CD4-positive, CD25-positive, alpha-beta regulatory T cell (primary cell): Measurements from ENCODE around the gene WDR46. TPM values are rescaled to one million over a fixed set of nuclear protein-coding genes. Genes with fewer than 3 reads are reported as not detected.

Source experiments
- ATAC-seq, 2 donors: fragments of 150-1000 bp; cut with Tn5 transposase; one replicate each; pipeline ENCODE4 v1.10.0; 2021; ENCODE audit warnings: low read depth in 2 of 2, moderate number of reproducible peaks in 2 of 2, moderate library complexity in 1 of 2
- DNase-seq, 3 donors: peaks; one replicate each; pipeline versions ENCODE4 v3.0.0 to v3.0.0-alpha.2; 2012 to 2022; ENCODE audit warnings: mixed read lengths in 1 of 3
- H3K27ac ChIP-seq: one replicate; pipeline ENCODE4 v1.7.0; 2013; ENCODE audit warnings: mild to moderate bottlenecking, low read length; ENCODE audit not compliant: insufficient read depth, poor library complexity, severe bottlenecking
- H3K27me3 ChIP-seq: one replicate; pipeline ENCODE4 v1.7.0; 2013; ENCODE audit warnings: low read length; ENCODE audit not compliant: control insufficient read depth, insufficient read depth
- H3K36me3 ChIP-seq: one replicate; pipeline ENCODE4 v1.7.0; 2013; ENCODE audit warnings: mild to moderate bottlenecking, low read length, moderate library complexity; ENCODE audit not compliant: control insufficient read depth, insufficient read depth
- H3K4me1 ChIP-seq: 2 replicates; pipeline ENCODE4 v1.7.0; 2013; ENCODE audit warnings: mild to moderate bottlenecking, low read length; ENCODE audit not compliant: insufficient read depth, control insufficient read depth, poor library complexity, severe bottlenecking
- H3K4me3 ChIP-seq: one replicate; pipeline ENCODE4 v1.7.0; 2013; ENCODE audit warnings: low read depth, mild to moderate bottlenecking, low read length, moderate library complexity
- H3K9me3 ChIP-seq, 2 experiments: 1 replicate in 1 of 2; 2 replicates in 1 of 2; pipeline ENCODE4 v1.7.0; 2013; ENCODE audit warnings: low read length in 2 of 2, mild to moderate bottlenecking in 1 of 2, moderate library complexity in 1 of 2; ENCODE audit not compliant: control insufficient read depth in 2 of 2
- H3K27ac Mint-ChIP-seq, 3 donors: one replicate each; pipeline ENCODE4 v1.8.0; 2020 to 2022; ENCODE audit warnings: mild to moderate bottlenecking in 3 of 3, mixed read lengths in 3 of 3, moderate library complexity in 2 of 3
- H3K27me3 Mint-ChIP-seq: one replicate; pipeline ENCODE4 v1.8.0; 2022; ENCODE audit warnings: mild to moderate bottlenecking, mixed read lengths
- H3K36me3 Mint-ChIP-seq: one replicate; pipeline ENCODE4 v1.8.0; 2020; ENCODE audit warnings: mixed read lengths
- H3K4me1 Mint-ChIP-seq, 4 donors: one replicate each; pipeline ENCODE4 v1.8.0; 2020 to 2022; ENCODE audit warnings: mixed read lengths in 4 of 4, mild to moderate bottlenecking in 1 of 4
- H3K4me3 Mint-ChIP-seq, 4 donors: one replicate each; pipeline ENCODE4 v1.8.0; 2020 to 2022; ENCODE audit warnings: mild to moderate bottlenecking in 4 of 4, mixed read lengths in 4 of 4, moderate library complexity in 3 of 4
- H3K9me3 Mint-ChIP-seq, 7 donors: one replicate each; pipeline ENCODE4 v1.8.0; 2020 to 2022; ENCODE audit warnings: mixed read lengths in 7 of 7, mild to moderate bottlenecking in 3 of 7, moderate library complexity in 2 of 7
- polyA plus RNA-seq, 4 donors: library from polyadenylated mRNA; unstranded; fragments of 300-500 nt; fragmentation: Illumina TruSeq; gene quantifications; one replicate each; pipeline ENCODE4 v1.2.3, GENCODE V29; 2021
- total RNA-seq: library from RNA; stranded (reverse); gene quantifications from one replicate; pipeline ENCODE4 v1.2.3, GENCODE V29; 2022

The WDR46 gene
- total and polyA plus RNA-seq, 5 donors from 2014 or later: 31.5 to 54.0 (median 50.8) TPM

DNA sequence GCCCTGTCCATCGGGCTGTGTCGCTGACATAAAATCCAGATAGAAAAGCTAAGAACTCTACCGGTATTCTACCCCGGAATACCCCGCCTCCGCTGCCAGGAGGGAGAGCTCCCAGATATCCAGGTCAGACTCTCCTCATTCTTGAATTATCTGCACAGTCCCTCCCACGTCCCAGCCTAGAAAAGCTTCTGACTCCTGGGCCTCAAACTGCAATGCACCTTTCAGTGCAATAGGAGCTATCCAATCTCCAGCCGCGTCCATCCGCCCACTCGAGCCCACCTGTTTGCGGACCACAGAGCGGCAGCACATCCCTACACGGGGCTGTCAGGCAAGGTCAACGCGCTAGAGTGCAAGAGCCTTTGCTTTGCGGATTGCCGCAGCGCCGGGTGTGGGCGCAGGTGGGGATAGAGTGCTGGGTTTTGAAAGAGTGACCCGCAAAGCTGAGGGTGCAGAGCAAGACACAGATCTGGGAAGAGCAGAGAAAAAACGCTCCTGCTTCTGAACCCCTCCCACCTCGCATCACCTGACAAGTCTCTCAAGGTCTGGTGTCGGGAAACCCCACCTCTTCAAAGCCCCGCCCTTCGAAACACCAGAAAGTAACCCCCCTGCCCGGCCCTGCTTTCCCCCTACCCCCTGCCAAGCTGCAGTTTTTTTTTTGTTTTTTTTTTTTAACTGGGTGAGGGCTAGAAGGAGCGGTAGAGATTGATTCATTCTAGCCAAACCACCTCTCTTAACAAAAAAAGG lies 23.5 kb upstream of the WDR46 start:
- peak overlapping the region; percentile 100 for H3K27ac ChIP-seq
- peaks cover 10% of the 10 kb centered on the region for H3K36me3 Mint-ChIP-seq
- peak overlapping the region; percentile 99 to 100 (median 99) for H3K4me3 Mint-ChIP-seq
- no peaks in the 10 kb centered on the region for H3K9me3 Mint-ChIP-seq
- H3K4me1 Mint-ChIP-seq: peaks cover 4 to 81% (median 26%) of the 10 kb centered on the region in 4 donors
- peak overlapping the region; percentile 98 to 99 (median 99) for H3K27ac Mint-ChIP-seq
- no peaks in the 10 kb centered on the region for H3K27me3 ChIP-seq
- H3K9me3 ChIP-seq: no peaks in the 10 kb centered on the region
- H3K36me3 ChIP-seq: peaks cover 24% of the 10 kb centered on the region
- H3K4me3 ChIP-seq: peak overlapping the region; percentile 94
- H3K27me3 Mint-ChIP-seq: no peaks in the 10 kb centered on the region
- DNase-seq (peak; percentile 81 to 92 (median 87)), ATAC-seq (peak; percentile 50 to 55)
- peaks cover 57% of the 10 kb centered on the region for H3K4me1 ChIP-seq

- Histone ChIP-seq H3K9me3 (no peaks in the 10 kb centered on the region), H3K27me3 (no peaks in the 10 kb centered on the region), H3K27ac (no peak overlapping the region), H3K4me1 (peaks cover 19% of the 10 kb centered on the region), H3K36me3 (peaks cover 59% of the 10 kb centered on the region), H3K4me3 (no peak overlapping the region)
- peaks cover 26% of the 10 kb centered on the region for H3K36me3 Mint-ChIP-seq
- peaks cover 4 to 59% (median 27%) of the 10 kb centered on the region in 4 donors for H3K4me1 Mint-ChIP-seq
- H3K27me3 Mint-ChIP-seq: no peaks in the 10 kb centered on the region
- peak overlapping the region in 2 of 3 donors; percentile 18 to 62 for H3K27ac Mint-ChIP-seq
- no peak for DNase-seq
- peak overlapping the region in 2 of 4 donors; percentile 21 to 36 for H3K4me3 Mint-ChIP-seq
- H3K9me3 Mint-ChIP-seq: no peaks in the 10 kb centered on the region
- no peak for ATAC-seq
Observed at GRCh38 chr6:33306356-33306755, 17.3 kb upstream of the WDR46 start.

DNA sequence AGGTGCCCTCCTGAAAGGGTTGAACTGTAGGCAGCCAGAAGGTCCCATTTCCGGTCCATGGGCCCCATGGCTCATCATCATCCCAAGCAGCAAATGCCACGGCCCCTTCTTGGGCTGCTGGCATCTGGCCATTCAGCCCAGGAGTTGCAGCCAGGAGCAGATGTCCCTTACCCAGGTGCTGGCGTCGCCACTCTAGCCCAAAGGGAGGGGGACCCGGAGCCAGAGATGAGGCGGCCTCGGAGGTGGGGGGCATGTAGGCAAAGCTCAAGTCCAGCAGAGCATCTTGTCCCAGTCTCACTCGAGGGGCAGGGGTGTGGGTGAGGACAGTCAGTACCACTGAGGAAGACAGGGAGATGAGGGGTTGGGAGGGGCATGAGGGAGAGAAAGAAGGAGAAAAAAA lies 16.0 kb upstream of the WDR46 start:
- Histone ChIP-seq H3K4me3 (no peak overlapping the region), H3K27me3 (no peaks in the 10 kb centered on the region), H3K27ac (no peak overlapping the region), H3K4me1 (peaks cover 14% of the 10 kb centered on the region), H3K36me3 (peaks cover 54% of the 10 kb centered on the region), H3K9me3 (no peaks in the 10 kb centered on the region)
- ATAC-seq (no peak), DNase-seq (no peak)
- Mint-ChIP-seq H3K4me3 (no peak overlapping the region), H3K4me1 (peaks cover 4 to 62% (median 32%) of the 10 kb centered on the region in 4 donors), H3K36me3 (peaks cover 20% of the 10 kb centered on the region), H3K27me3 (peaks cover under 1% of the 10 kb centered on the region), H3K9me3 (no peaks in the 10 kb centered on the region), H3K27ac (peak overlapping the region in 2 of 3 donors; percentile 36 to 83)

- peaks cover 4 to 66% (median 40%) of the 10 kb centered on the region in 4 donors for H3K4me1 Mint-ChIP-seq
- Histone ChIP-seq H3K27me3 (no peaks in the 10 kb centered on the region), H3K4me3 (no peak overlapping the region), H3K4me1 (peaks cover 22% of the 10 kb centered on the region), H3K27ac (no peak overlapping the region), H3K36me3 (peaks cover 50% of the 10 kb centered on the region), H3K9me3 (no peaks in the 10 kb centered on the region)
- H3K36me3 Mint-ChIP-seq: peaks cover 20% of the 10 kb centered on the region
- H3K27ac Mint-ChIP-seq: peak overlapping the region in 1 of 3 donors; percentile 83
- H3K4me3 Mint-ChIP-seq: no peak overlapping the region
- peaks cover 9% of the 10 kb centered on the region for H3K27me3 Mint-ChIP-seq
- DNase-seq (no peak), ATAC-seq (no peak)
- H3K9me3 Mint-ChIP-seq: peaks cover 0 to 1% (median 0%) of the 10 kb centered on the region in 7 donors
Observed at GRCh38 chr6:33304216-33304615, 15.2 kb upstream of the WDR46 start.

GRCh38 chr6:33301877-33302276 lies 12.8 kb upstream of the WDR46 start:
- DNase-seq (no peak), ATAC-seq (no peak)
- Histone ChIP-seq H3K4me1 (peaks cover 34% of the 10 kb centered on the region), H3K9me3 (no peaks in the 10 kb centered on the region), H3K27ac (peak overlapping the region; percentile 23), H3K36me3 (peaks cover 36% of the 10 kb centered on the region), H3K27me3 (no peaks in the 10 kb centered on the region), H3K4me3 (no peak overlapping the region)
- Mint-ChIP-seq H3K4me1 (peaks cover 0 to 60% (median 38%) of the 10 kb centered on the region in 4 donors), H3K27ac (peak overlapping the region in 1 of 3 donors; percentile 91), H3K9me3 (peaks cover 0 to 3% (median 0%) of the 10 kb centered on the region in 7 donors), H3K27me3 (peaks cover 10% of the 10 kb centered on the region), H3K4me3 (peak overlapping the region in 2 of 4 donors; percentile 4 to 28), H3K36me3 (peaks cover 15% of the 10 kb centered on the region)

DNA sequence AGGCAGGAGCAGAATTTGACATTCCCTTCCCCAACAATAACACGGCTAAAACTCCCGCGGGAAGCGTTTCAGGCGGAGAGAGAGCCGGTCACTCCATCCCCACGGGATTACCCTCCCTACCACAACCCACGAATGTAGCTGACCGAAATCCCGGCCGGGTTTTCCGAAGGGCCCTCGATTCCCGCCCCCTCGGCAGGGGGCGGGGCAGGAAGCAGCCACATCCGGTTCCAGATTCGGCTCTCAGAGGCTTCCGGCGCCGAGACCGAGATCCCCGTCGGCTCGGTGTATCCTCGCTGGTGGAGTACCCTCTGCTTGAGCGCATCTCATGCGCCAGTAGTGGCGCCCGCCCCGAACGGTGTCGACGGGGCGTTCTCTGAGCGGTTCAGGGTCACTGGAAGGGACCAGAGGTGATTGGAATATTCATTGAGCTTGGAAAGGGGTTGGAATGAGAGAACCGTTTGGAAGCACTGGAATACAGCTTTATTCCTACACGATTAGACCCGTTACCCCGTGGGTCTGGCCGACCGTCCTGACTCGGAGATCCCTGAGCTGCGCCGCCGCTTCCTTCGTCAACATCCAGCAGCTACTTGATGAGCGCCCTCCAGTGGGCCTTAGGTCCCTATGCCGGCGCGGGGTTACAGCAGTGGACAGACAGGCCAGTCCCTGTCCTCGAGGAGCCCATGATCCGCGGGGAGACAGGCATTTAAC lies 10.4 kb upstream of the WDR46 start:
- Mint-ChIP-seq H3K27ac (peak overlapping the region; percentile 98 to 100 (median 100)), H3K9me3 (peaks cover 0 to 3% (median 0%) of the 10 kb centered on the region in 7 donors), H3K36me3 (peaks cover 11% of the 10 kb centered on the region), H3K27me3 (peaks cover 10% of the 10 kb centered on the region), H3K4me3 (peak overlapping the region; percentile 99 to 100 (median 100)), H3K4me1 (peaks cover 0 to 50% (median 26%) of the 10 kb centered on the region in 4 donors)
- peak; percentile 88 to 96 (median 92) for DNase-seq
- peaks cover 27% of the 10 kb centered on the region for H3K4me1 ChIP-seq
- H3K27ac ChIP-seq: peak overlapping the region; percentile 92
- no peaks in the 10 kb centered on the region for H3K27me3 ChIP-seq
- peak; percentile 86 to 87 for ATAC-seq
- H3K4me3 ChIP-seq: peak overlapping the region; percentile 90
- H3K9me3 ChIP-seq: no peaks in the 10 kb centered on the region
- peaks cover 34% of the 10 kb centered on the region for H3K36me3 ChIP-seq

- peaks cover 10% of the 10 kb centered on the region for H3K27me3 Mint-ChIP-seq
- peak in 2 of 3 donors; percentile 54 to 78 for DNase-seq
- peak within 1 kb of the TSS; percentile 99 to 100 (median 100) for H3K4me3 Mint-ChIP-seq
- peaks cover 0 to 3% (median 0%) of the 10 kb centered on the region in 7 donors for H3K9me3 Mint-ChIP-seq
- peaks cover 27% of the 10 kb centered on the region for H3K4me1 ChIP-seq
- no peaks in the 10 kb centered on the region for H3K27me3 ChIP-seq
- peak within 1 kb of the TSS; percentile 98 to 100 (median 100) for H3K27ac Mint-ChIP-seq
- H3K36me3 ChIP-seq: peaks cover 30% of the 10 kb centered on the region
- peak within 1 kb of the TSS; percentile 90 for H3K4me3 ChIP-seq
- H3K27ac ChIP-seq: peak within 1 kb of the TSS; percentile 92
- H3K9me3 ChIP-seq: no peaks in the 10 kb centered on the region
- ATAC-seq: peak; percentile 34 to 45
- H3K4me1 Mint-ChIP-seq: peaks cover 0 to 52% (median 26%) of the 10 kb centered on the region in 4 donors
- peaks cover 14% of the 10 kb centered on the region for H3K36me3 Mint-ChIP-seq
Observed at GRCh38 chr6:33298773-33299236, 9.8 kb upstream of the WDR46 start, which contains the start of gene RGL2. Gene RGL2, minus strand, starts transcription at chr6:33298942. Its CDS starts 332 bp downstream, at chr6:33298610.
